Ishikawa (cell line): Measurements from ENCODE around the gene USP7.

Source experiments
- CEBPB ChIP-seq: IDR thresholded peaks from 2 replicates; pipeline ENCODE4 v1.6.1; 2012
- CREB1 ChIP-seq: IDR thresholded peaks from 2 replicates; pipeline ENCODE4 v1.6.1; 2012; ENCODE audit warnings: low read depth
- EGR1 ChIP-seq: IDR thresholded peaks from 2 replicates; pipeline ENCODE4 v1.6.1; 2012
- EP300 ChIP-seq: IDR thresholded peaks from 2 replicates; pipeline ENCODE4 v1.6.1; 2012; ENCODE audit warnings: borderline replicate concordance
- FOXM1 ChIP-seq: IDR thresholded peaks from 2 replicates; pipeline ENCODE4 v1.6.1; 2012; ENCODE audit warnings: low read depth, borderline replicate concordance
- MAX ChIP-seq: IDR thresholded peaks from 2 replicates; pipeline ENCODE4 v1.6.1; 2012
- NFIC ChIP-seq: IDR thresholded peaks from 2 replicates; pipeline ENCODE4 v1.6.1; 2012
- RAD21 ChIP-seq: IDR thresholded peaks from 2 replicates; pipeline ENCODE4 v1.6.1; 2012; ENCODE audit warnings: low read depth
- TAF1 ChIP-seq: IDR thresholded peaks from 2 replicates; pipeline ENCODE4 v1.6.1; 2012; ENCODE audit warnings: low read depth, mild to moderate bottlenecking
- TCF12 ChIP-seq: IDR thresholded peaks from 2 replicates; pipeline ENCODE4 v1.6.1; 2012; ENCODE audit warnings: low read depth
- TEAD4 ChIP-seq: IDR thresholded peaks from 2 replicates; pipeline ENCODE4 v1.6.1; 2012
- YY1 ChIP-seq: IDR thresholded peaks from 2 replicates; pipeline ENCODE4 v1.6.1; 2012; ENCODE audit warnings: low read depth
- ZBTB7A ChIP-seq: IDR thresholded peaks from 2 replicates; pipeline ENCODE4 v1.6.1; 2012; ENCODE audit warnings: low read depth
- TF ChIP-seq, protein P1 (sequence below): IDR thresholded peaks from 2 replicates; pipeline ENCODE4 v1.6.1; 2012
- TF ChIP-seq, protein P2 (sequence below): IDR thresholded peaks from 2 replicates; pipeline ENCODE4 v1.6.1; 2012; ENCODE audit warnings: low read depth, mild to moderate bottlenecking

USP7 gene

GRCh38 chr16:8851761-8852403, 111.8 kb downstream of the USP7 start:
- TF ChIP-seq TCF12 (no peak), YY1 (no peak), EGR1 (no peak)

DNA sequence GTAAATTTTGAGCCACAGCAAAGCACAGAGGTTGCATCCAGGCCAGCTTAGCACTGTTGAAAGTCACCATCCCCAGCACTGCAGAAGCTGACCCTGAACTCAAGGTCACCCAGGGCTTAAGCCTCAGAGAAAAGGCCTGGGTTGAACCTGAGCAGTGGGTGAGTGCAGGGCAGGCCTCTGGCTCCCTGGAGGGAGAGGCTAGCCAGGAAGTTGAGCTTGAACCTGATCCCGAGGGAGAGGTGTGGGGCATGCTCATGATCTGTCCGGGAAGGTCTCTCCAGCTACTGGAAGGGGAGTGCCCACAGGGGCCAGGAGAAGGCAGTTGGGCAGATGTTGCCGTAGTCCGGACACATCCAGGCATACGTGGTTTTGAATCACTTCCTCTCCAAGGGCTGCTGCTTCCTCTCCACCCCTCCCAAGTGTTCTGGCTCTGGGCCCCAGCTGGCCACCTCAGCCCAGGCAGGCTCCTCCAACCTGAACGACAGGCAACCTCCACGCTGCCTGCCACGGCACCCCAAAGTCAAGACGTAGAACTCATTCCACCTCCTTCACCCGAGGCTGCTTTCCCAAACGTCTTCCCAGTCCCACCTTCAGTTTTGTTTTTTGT, 113.3 kb downstream of the USP7 start:
- no peak for TF ChIP-seq EGR1
- TF ChIP-seq TCF12, result no peak
- TF ChIP-seq, protein P1, sequence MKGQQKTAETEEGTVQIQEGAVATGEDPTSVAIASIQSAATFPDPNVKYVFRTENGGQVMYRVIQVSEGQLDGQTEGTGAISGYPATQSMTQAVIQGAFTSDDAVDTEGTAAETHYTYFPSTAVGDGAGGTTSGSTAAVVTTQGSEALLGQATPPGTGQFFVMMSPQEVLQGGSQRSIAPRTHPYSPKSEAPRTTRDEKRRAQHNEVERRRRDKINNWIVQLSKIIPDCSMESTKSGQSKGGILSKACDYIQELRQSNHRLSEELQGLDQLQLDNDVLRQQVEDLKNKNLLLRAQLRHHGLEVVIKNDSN, result no peak
- TF ChIP-seq, protein P2, sequence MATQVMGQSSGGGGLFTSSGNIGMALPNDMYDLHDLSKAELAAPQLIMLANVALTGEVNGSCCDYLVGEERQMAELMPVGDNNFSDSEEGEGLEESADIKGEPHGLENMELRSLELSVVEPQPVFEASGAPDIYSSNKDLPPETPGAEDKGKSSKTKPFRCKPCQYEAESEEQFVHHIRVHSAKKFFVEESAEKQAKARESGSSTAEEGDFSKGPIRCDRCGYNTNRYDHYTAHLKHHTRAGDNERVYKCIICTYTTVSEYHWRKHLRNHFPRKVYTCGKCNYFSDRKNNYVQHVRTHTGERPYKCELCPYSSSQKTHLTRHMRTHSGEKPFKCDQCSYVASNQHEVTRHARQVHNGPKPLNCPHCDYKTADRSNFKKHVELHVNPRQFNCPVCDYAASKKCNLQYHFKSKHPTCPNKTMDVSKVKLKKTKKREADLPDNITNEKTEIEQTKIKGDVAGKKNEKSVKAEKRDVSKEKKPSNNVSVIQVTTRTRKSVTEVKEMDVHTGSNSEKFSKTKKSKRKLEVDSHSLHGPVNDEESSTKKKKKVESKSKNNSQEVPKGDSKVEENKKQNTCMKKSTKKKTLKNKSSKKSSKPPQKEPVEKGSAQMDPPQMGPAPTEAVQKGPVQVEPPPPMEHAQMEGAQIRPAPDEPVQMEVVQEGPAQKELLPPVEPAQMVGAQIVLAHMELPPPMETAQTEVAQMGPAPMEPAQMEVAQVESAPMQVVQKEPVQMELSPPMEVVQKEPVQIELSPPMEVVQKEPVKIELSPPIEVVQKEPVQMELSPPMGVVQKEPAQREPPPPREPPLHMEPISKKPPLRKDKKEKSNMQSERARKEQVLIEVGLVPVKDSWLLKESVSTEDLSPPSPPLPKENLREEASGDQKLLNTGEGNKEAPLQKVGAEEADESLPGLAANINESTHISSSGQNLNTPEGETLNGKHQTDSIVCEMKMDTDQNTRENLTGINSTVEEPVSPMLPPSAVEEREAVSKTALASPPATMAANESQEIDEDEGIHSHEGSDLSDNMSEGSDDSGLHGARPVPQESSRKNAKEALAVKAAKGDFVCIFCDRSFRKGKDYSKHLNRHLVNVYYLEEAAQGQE, result no peak
- no peak for TF ChIP-seq FOXM1
- TF ChIP-seq TAF1, result no peak
- TF ChIP-seq TEAD4, result no peak
- TF ChIP-seq EP300, result no peak
- no peak for TF ChIP-seq MAX
- no peak for TF ChIP-seq NFIC
- TF ChIP-seq YY1, result no peak
- TF ChIP-seq RAD21, result no peak
- TF ChIP-seq ZBTB7A, result no peak
- no peak for TF ChIP-seq CEBPB
- no peak for TF ChIP-seq CREB1

- no peak for TF ChIP-seq MAX
- no peak for TF ChIP-seq ZBTB7A
- TF ChIP-seq YY1, result no peak
- no peak for TF ChIP-seq TEAD4
- no peak for TF ChIP-seq RAD21
- TF ChIP-seq EP300, result no peak
- no peak for TF ChIP-seq CREB1
- TF ChIP-seq, protein P1, result no peak
- no peak for TF ChIP-seq CEBPB
- TF ChIP-seq NFIC, result no peak
- no peak for TF ChIP-seq FOXM1
- no peak for TF ChIP-seq TCF12
- TF ChIP-seq EGR1, result no peak
- no peak for TF ChIP-seq TAF1
- TF ChIP-seq, protein P2, result no peak
These were observed 114.2 kb downstream of the USP7 start for GRCh38 chr16:8849411-8850011.

GRCh38 chr16:8848939-8849391, 114.7 kb downstream of the USP7 start:
- no peak for TF ChIP-seq MAX
- TF ChIP-seq RAD21, result no peak
- TF ChIP-seq NFIC, result no peak
- TF ChIP-seq CREB1, result no peak
- no peak for TF ChIP-seq EP300
- TF ChIP-seq FOXM1, result no peak
- TF ChIP-seq, protein P1, result no peak
- TF ChIP-seq TCF12, result no peak
- TF ChIP-seq, protein P2, result no peak
- TF ChIP-seq YY1, result no peak
- TF ChIP-seq EGR1, result no peak
- TF ChIP-seq TAF1, result no peak
